Spleen (tissue), 11 donors: Measurements from ENCODE around the gene TRIM54. TPM values are rescaled to one million over a fixed set of nuclear protein-coding genes. Genes with fewer than 3 reads are reported as not detected.
A peak's percentile ranks its signal among the peaks of the same experiment; 100 is the strongest.

Experiments used
- DNase-seq: peaks from one replicate; pipeline ENCODE4 v3.0.0-alpha.2; 2020
- H3K27ac ChIP-seq, 8 donors: fragments of 200-600 bp; sonication (generic) in 7 of 8; 1 replicate in 4 of 8; 2 replicates in 4 of 8; pipeline versions ENCODE4 v1.5.0 to v1.8.0; 2016 to 2021; ENCODE audit warnings: inconsistent platforms in 4 of 8, mild to moderate bottlenecking in 4 of 8, moderate library complexity in 1 of 8
- H3K27me3 ChIP-seq, 7 donors: fragments of 200-600 bp; sonication (generic) in 6 of 7; replicated peaks in 1 of 7; 1 replicate in 4 of 7; 2 replicates in 3 of 7; pipeline versions ENCODE4 v1.5.0 to v1.8.0; 2016 to 2021; ENCODE audit warnings: inconsistent platforms in 3 of 7, mild to moderate bottlenecking in 1 of 7
- H3K36me3 ChIP-seq, 6 donors: fragments of 200-600 bp; sonication (generic) in 5 of 6; 1 replicate in 4 of 6; 2 replicates in 2 of 6; pipeline versions ENCODE4 v1.5.0 to v1.8.0; 2016 to 2021; ENCODE audit warnings: inconsistent platforms in 2 of 6
- H3K4me1 ChIP-seq, 6 donors: fragments of 200-600 bp; sonication (generic) in 5 of 6; 1 replicate in 3 of 6; 2 replicates in 3 of 6; pipeline versions ENCODE4 v1.5.0 to v1.8.0; 2016 to 2021; ENCODE audit warnings: inconsistent platforms in 3 of 6
- H3K4me3 ChIP-seq, 8 donors: fragments of 200-600 bp; sonication (generic) in 7 of 8; 1 replicate in 4 of 8; 2 replicates in 4 of 8; pipeline versions ENCODE4 v1.5.0 to v1.8.0; 2016 to 2021; ENCODE audit warnings: inconsistent platforms in 4 of 8, mild to moderate bottlenecking in 4 of 8, moderate library complexity in 2 of 8
- H3K9me3 ChIP-seq, 8 donors: fragments of 200-600 bp; sonication (generic) in 7 of 8; 1 replicate in 4 of 8; 2 replicates in 4 of 8; pipeline versions ENCODE4 v1.5.0 to v1.8.0; 2016 to 2021; ENCODE audit warnings: inconsistent platforms in 4 of 8
- CTCF ChIP-seq, 11 experiments: fragments of 200-600 bp in 7 of 11; fragments of 450-650 bp in 4 of 11; sonication (generic) in 4 of 11; IDR thresholded peaks in 8 of 11; conservative IDR thresholded peaks in 3 of 11; 1 replicate in 7 of 11; 2 replicates in 4 of 11; pipeline versions ENCODE4 v1.4.0 to v1.8.0; 2016 to 2021; ENCODE audit warnings: antibody characterized with exemption in 11 of 11, inconsistent platforms in 4 of 11, mild to moderate bottlenecking in 1 of 11
- POLR2A ChIP-seq, 3 donors: fragments of 450-650 bp; IDR thresholded peaks; one replicate each; pipeline ENCODE4 v1.5.1; 2017; ENCODE audit warnings: antibody characterized with exemption in 3 of 3, mild to moderate bottlenecking in 1 of 3
- POLR2AphosphoS5 ChIP-seq, 3 donors: sonication (generic); formaldehyde crosslinking; IDR thresholded peaks; one replicate each; pipeline ENCODE4 v1.5.1; 2017; ENCODE audit warnings: antibody characterized with exemption in 3 of 3
- WGBS, 5 donors: extraction: QIAGEN DNeasy Blood & Tissue Kit in 3 of 5; methylation state at CpG; one replicate each; pipeline versions ENCODE4 v1.1.5 to v1.1.7; 2013 to 2018; 5-methylcytosine and 5-hydroxymethylcytosine counted together
- intact Hi-C: fragments of 100-400 bp; cut with DNase I; formaldehyde crosslinking; loops from one replicate; pipeline ENCODE4 v1.15.0; 2023; ENCODE audit warnings: low total_unique reads
- polyA plus RNA-seq, 3 donors: library from polyadenylated mRNA; stranded (reverse); fragments of 200-250 nt; gene quantifications; one replicate each; pipeline ENCODE4 v1.2.1, GENCODE V29; 2013
- total RNA-seq, 7 donors: library from RNA; depleted of rRNA in 3 of 7; stranded (reverse); fragments of >200 nt in 3 of 7; fragmentation: NEBNext Ultra II Directional in 4 of 7; extraction: Animal tissue kit (Norgen Biotek cat#: 25700) in 4 of 7; gene quantifications; one replicate each; pipeline versions ENCODE4 v1.1.0 to v1.2.1, GENCODE V29; 2016 to 2021
- donor health status: healthy with polysubstance abuse.
- donor health status: DM: no; HTN: no; CAD: no; lungs with moderate emphysema.
- donor health status: DM: no; HTN: no; CAD: no.
- donor health status: Bipolar disorder and iron deficiency.
- donor health status: healthy.
- donor health status: DM: no; HTN: no; CAD: no.
- donor health status: DM: yes; HTN: yes; CAD: no.

The TRIM54 gene
- total and polyA plus RNA-seq, 10 donors = 0.22 to 3.1 (median 0.49) TPM; not detected in 1

- no peaks in the 10 kb centered on the region for H3K27me3 ChIP-seq
- no peaks in the 10 kb centered on the region for H3K9me3 ChIP-seq
- WGBS, 5 donors = 87 to 96% (median 95%) methylated on average over 5 to 8 of the region's 8 CpGs
- no peak for DNase-seq
- peaks cover 13 to 100% (median 100%) of the 10 kb centered on the region in 6 donors for H3K36me3 ChIP-seq
- H3K4me3 ChIP-seq = no peak overlapping the region
- no peak overlapping the region for H3K27ac ChIP-seq
- intact Hi-C loops = no loop called here
- TF ChIP-seq CTCF (IDR thresholded peaks at IDR 0.05 in 8 of 11, conservative IDR thresholded peaks at IDR 0.05 in 3 of 11) (no peak), POLR2A (IDR thresholded peaks at IDR 0.05) (no peak), POLR2AphosphoS5 (IDR thresholded peaks at IDR 0.05) (no peak)
- no peaks in the 10 kb centered on the region for H3K4me1 ChIP-seq
Measured at GRCh38 chr2:27238976-27239375, 43.3 kb upstream of the TRIM54 start.

- Histone ChIP-seq H3K27ac (no peak overlapping the region), H3K36me3 (peaks cover 11 to 97% (median 91%) of the 10 kb centered on the region in 6 donors), H3K4me1 (no peaks in the 10 kb centered on the region), H3K27me3 (no peaks in the 10 kb centered on the region), H3K9me3 (no peaks in the 10 kb centered on the region), H3K4me3 (no peak overlapping the region)
- DNase-seq = no peak
- TF ChIP-seq POLR2A (IDR thresholded peaks at IDR 0.05) = no peak
- no peak for TF ChIP-seq CTCF (IDR thresholded peaks at IDR 0.05 in 8 of 11, conservative IDR thresholded peaks at IDR 0.05 in 3 of 11)
- no peak for TF ChIP-seq POLR2AphosphoS5 (IDR thresholded peaks at IDR 0.05)
- 91 to 97% (median 93%) methylated on average over 9 of the region's 9 CpGs for WGBS, 5 donors
- intact Hi-C loops = no loop called here
Measured at GRCh38 chr2:27240406-27240805, 41.8 kb upstream of the TRIM54 start.

DNA sequence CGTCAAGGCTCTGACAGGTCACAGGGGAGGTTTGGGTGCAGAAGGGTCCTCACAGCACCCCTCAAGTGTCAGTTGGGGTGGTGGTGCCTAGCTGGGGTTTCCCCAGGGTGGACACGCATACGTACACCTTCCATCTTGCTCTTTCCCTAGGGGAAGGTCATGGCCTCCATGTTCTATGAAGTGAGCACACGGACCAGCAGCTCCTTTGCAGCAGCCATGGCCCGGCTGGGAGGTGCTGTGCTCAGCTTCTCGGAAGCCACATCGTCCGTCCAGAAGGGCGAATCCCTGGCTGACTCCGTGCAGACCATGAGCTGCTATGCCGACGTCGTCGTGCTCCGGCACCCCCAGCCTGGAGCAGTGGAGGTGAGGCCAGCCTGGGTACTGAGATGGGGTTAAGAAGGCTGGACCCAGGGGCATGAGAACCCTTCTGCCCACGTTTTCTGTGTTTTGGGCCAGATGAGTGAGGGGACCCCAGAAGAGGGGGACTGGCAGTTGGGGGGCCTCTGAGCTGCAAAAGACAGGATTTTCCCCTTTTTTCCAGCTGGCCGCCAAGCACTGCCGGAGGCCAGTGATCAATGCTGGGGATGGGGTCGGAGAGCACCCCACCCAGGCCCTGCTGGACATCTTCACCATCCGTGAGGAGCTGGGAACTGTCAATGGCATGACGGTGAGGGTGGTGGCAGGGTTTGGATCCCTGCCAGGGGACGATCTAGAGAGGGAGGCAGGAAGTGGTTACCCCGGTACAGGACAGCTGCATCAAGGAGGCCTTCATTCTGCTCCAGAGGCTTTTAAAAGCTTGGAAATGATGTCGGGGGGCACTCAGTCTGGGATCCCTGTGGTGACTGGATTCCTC lies 40.2 kb upstream of the TRIM54 start:
- intact Hi-C loops = no loop called here
- 72 to 80% (median 79%) methylated on average over 18 to 24 of the region's 24 CpGs for WGBS, 5 donors
- Histone ChIP-seq H3K4me3 (no peak overlapping the region), H3K9me3 (no peaks in the 10 kb centered on the region), H3K27ac (no peak overlapping the region), H3K4me1 (no peaks in the 10 kb centered on the region), H3K36me3 (peaks cover 10 to 81% (median 75%) of the 10 kb centered on the region in 6 donors), H3K27me3 (no peaks in the 10 kb centered on the region)
- no peak for TF ChIP-seq POLR2AphosphoS5 (IDR thresholded peaks at IDR 0.05)
- TF ChIP-seq CTCF (IDR thresholded peaks at IDR 0.05 in 8 of 11, conservative IDR thresholded peaks at IDR 0.05 in 3 of 11) = no peak
- no peak for TF ChIP-seq POLR2A (IDR thresholded peaks at IDR 0.05)
- no peak for DNase-seq

DNA sequence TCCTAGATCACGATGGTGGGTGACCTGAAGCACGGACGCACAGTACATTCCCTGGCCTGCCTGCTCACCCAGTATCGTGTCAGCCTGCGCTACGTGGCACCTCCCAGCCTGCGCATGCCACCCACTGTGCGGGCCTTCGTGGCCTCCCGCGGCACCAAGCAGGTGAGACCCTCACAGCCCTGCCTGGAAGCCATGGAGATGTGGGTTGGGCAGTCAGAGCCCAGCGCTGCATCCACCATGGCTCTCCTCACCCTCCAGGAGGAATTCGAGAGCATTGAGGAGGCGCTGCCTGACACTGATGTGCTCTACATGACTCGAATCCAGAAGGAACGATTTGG lies 39.6 kb upstream of the TRIM54 start:
- Histone ChIP-seq H3K9me3 (no peaks in the 10 kb centered on the region), H3K27ac (no peak overlapping the region), H3K4me3 (no peak overlapping the region), H3K36me3 (peaks cover 6 to 75% (median 69%) of the 10 kb centered on the region in 6 donors), H3K4me1 (no peaks in the 10 kb centered on the region), H3K27me3 (no peaks in the 10 kb centered on the region)
- intact Hi-C loops = no loop called here
- TF ChIP-seq POLR2A (IDR thresholded peaks at IDR 0.05) = no peak
- no peak for TF ChIP-seq CTCF (IDR thresholded peaks at IDR 0.05 in 8 of 11, conservative IDR thresholded peaks at IDR 0.05 in 3 of 11)
- peak in 1 of 3 donors; percentile 45 for TF ChIP-seq POLR2AphosphoS5 (IDR thresholded peaks at IDR 0.05)
- no peak for DNase-seq
- WGBS, 5 donors = 89 to 98% (median 96%) methylated on average over 10 to 16 of the region's 16 CpGs
